ENCODE results near the gene TPRX2. TPM values are rescaled to one million over a fixed set of nuclear protein-coding genes. Genes with fewer than 3 reads are reported as not detected.

TPRX2 gene
- total and polyA plus RNA-seq, 2 of the 13 experiments (the other 11 are each of a cell fraction or from before 2014, with no cell fraction given): not detected

- H4K20me1 ChIP-seq (ENCODE audit: insufficient read depth, low read length): no peaks in the 10 kb centered on the region
- H3K9me3 ChIP-seq (ENCODE audit: low read length): no peaks in the 10 kb centered on the region
- ChIA-PET CTCF (ENCODE audit: low intra/inter-chr PET ratio, low total read pairs) (no interaction called here), POLR2A (no interaction called here)
- H3K4me3 ChIP-seq (replicated peaks in 1 of 3; ENCODE audit: insufficient read depth in 1 of 3, low read depth in 2 of 3, low read length in 3 of 3): no peak overlapping the region; a peak in 1 of 6 replicates
- intact Hi-C loops (cut with micrococcal nuclease; ENCODE audit: unreplicated experiment) (no loop called here), in situ Hi-C loops (cut with HindIII; ENCODE audit: extremely low pct_ligation_motif_present, low pct_unique_long_range_greater_than_20kb) (no loop called here)
- no peaks in the 10 kb centered on the region for H3K79me2 ChIP-seq (ENCODE audit: insufficient read depth, low read length)
- H3K4me1 ChIP-seq (ENCODE audit: insufficient read depth, low read length): no peaks in the 10 kb centered on the region; the same call in 1 of the 2 replicates
- no TSS peak for BruUV-seq (replicated peaks)
- 20% methylated on average over 10 of the region's 10 CpGs for WGBS (ENCODE audit: low lambda C conversion rate)
- H3K9ac ChIP-seq (ENCODE audit: insufficient read depth, low read depth, low read length): no peak overlapping the region
- no peak for TF ChIP-seq ZNF207 (IDR thresholded peaks at IDR 0.05; ENCODE audit: borderline replicate concordance)
- no peak for TF ChIP-seq SAP130 (CRISPR knock-in tag; IDR thresholded peaks at IDR 0.05; ENCODE audit: low read depth)
- no peak for TF ChIP-seq POLR2AphosphoS2 (IDR thresholded peaks at IDR 0.05; ENCODE audit: low read depth, low read length)
- no peak for TF ChIP-seq KDM1A (CRISPR knock-in tag; IDR thresholded peaks at IDR 0.05)
- no peak for TF ChIP-seq NFE2L1 (CRISPR knock-in tag; IDR thresholded peaks at IDR 0.05; ENCODE audit: borderline replicate concordance)
- TF ChIP-seq RARA (CRISPR knock-in tag; IDR thresholded peaks at IDR 0.05): no peak
- TF ChIP-seq ZNF292 (CRISPR knock-in tag; IDR thresholded peaks at IDR 0.05; ENCODE audit: borderline replicate concordance, low read depth): no peak
- TF ChIP-seq KAT2B (IDR thresholded peaks at IDR 0.05; ENCODE audit: borderline replicate concordance, low read depth, low read length): no peak
- TF ChIP-seq SIN3B (IDR thresholded peaks at IDR 0.05; ENCODE audit: low read length): no peak
- TF ChIP-seq HIC2 (CRISPR knock-in tag; IDR thresholded peaks at IDR 0.05; ENCODE audit: low read depth): no peak
- no peak for TF ChIP-seq TRIM22 (IDR thresholded peaks at IDR 0.05)
- TF ChIP-seq CENPBD1 (CRISPR knock-in tag; IDR thresholded peaks at IDR 0.05; ENCODE audit: borderline replicate concordance, low read depth): no peak
- no peak for TF ChIP-seq ELF1 (CRISPR knock-in tag; IDR thresholded peaks at IDR 0.05)
- no peak for TF ChIP-seq PLSCR1 (CRISPR knock-in tag; IDR thresholded peaks at IDR 0.05; ENCODE audit: borderline replicate concordance)
- no peak for TF ChIP-seq ARID3A (IDR thresholded peaks at IDR 0.05; ENCODE audit: low read depth, low read length)
- TF ChIP-seq MXD4 (CRISPR knock-in tag; IDR thresholded peaks at IDR 0.05): no peak
- no peak for TF ChIP-seq MED13 (CRISPR knock-in tag; IDR thresholded peaks at IDR 0.05)
- no peak for TF ChIP-seq EEA1 (CRISPR knock-in tag; IDR thresholded peaks at IDR 0.05; ENCODE audit: borderline replicate concordance)
- no peak for TF ChIP-seq MAF1 (CRISPR knock-in tag; IDR thresholded peaks at IDR 0.05; ENCODE audit: borderline replicate concordance)
- peak overlapping the region; percentile 39; the same call in 1 of the 2 replicates for H3K4me2 ChIP-seq (ENCODE audit: low read depth, low read length)
- FAIRE-seq (no peak), ATAC-seq (peak; percentile 69), DNase-seq (ENCODE audit: low spot score) (no peak)
- no peak overlapping the region for H3K27ac ChIP-seq (ENCODE audit: extremely low read length, insufficient read depth, low read length)
- H3K27me3 ChIP-seq (ENCODE audit: control insufficient read depth in 1 of 2, insufficient read depth in 2 of 2, low read length in 2 of 2): peaks cover 0 to 22% of the 10 kb centered on the region in 2 experiments; a peak in 3 of 5 replicates
- no peaks in the 10 kb centered on the region for H3K36me3 ChIP-seq (replicated peaks in 1 of 2; ENCODE audit: control insufficient read depth in 1 of 2, insufficient read depth in 2 of 2, low read length in 2 of 2)
- H2AFZ ChIP-seq (ENCODE audit: low read length): no peak overlapping the region
Observed at GRCh38 chr19:47839913-47840312, 19.1 kb upstream of the TPRX2 start.
